HG03442 (cell line): Measurements from ENCODE around the gene PSMD12.
"Not testable (repeated sequence)": the region's sequence is repeated elsewhere in the genome, so short reads cannot be mapped to it uniquely, and the experiment has no call there.

Experiments used
- ATAC-seq: cut with Tn5 transposase; IDR thresholded peaks from one replicate; pipeline ENCODE4 v1.9.1; 2021; ENCODE audit warnings: mild to moderate bottlenecking, moderate library complexity; ENCODE audit not compliant: unreplicated experiment

Gene PSMD12

GRCh38 chr17:67359960-67360791 is 6.2 kb downstream of the PSMD12 start:
- no peak for ATAC-seq

- ATAC-seq = no peak
Measured at GRCh38 chr17:67358612-67359011, 7.8 kb downstream of the PSMD12 start.

- no peak for ATAC-seq
Measured at GRCh38 chr17:67353929-67354574, 12.3 kb downstream of the PSMD12 start.

GRCh38 chr17:67353161-67353560 is 13.2 kb downstream of the PSMD12 start:
- no peak for ATAC-seq

GRCh38 chr17:67349420-67349819 is 17.0 kb downstream of the PSMD12 start:
- ATAC-seq = no peak

- no peak for ATAC-seq
Measured at GRCh38 chr17:67347826-67348225, 18.6 kb downstream of the PSMD12 start.

GRCh38 chr17:67343237-67343636 is 23.1 kb downstream of the PSMD12 start:
- no peak for ATAC-seq

GRCh38 chr17:67338353-67338752 is 28.0 kb downstream of the PSMD12 start:
- not testable (repeated sequence) for ATAC-seq

- ATAC-seq = no peak
Measured at GRCh38 chr17:67336859-67337258, 29.5 kb downstream of the PSMD12 start.

GRCh38 chr17:67335245-67335835 is 31.0 kb downstream of the PSMD12 start:
- no peak for ATAC-seq

- ATAC-seq = not testable (repeated sequence)
Measured at GRCh38 chr17:67332162-67332508, 34.2 kb downstream of the PSMD12 start.

- ATAC-seq = not testable (repeated sequence)
Measured at GRCh38 chr17:67331381-67332161, 34.8 kb downstream of the PSMD12 start.

GRCh38 chr17:67328026-67328425 is 38.4 kb downstream of the PSMD12 start:
- ATAC-seq = no peak

GRCh38 chr17:67326959-67327745 is 39.2 kb downstream of the PSMD12 start:
- not testable (repeated sequence) for ATAC-seq

- ATAC-seq = no peak
Measured at GRCh38 chr17:67326440-67326839, 39.9 kb downstream of the PSMD12 start.

- no peak for ATAC-seq
Measured at GRCh38 chr17:67324330-67324729, 42.0 kb downstream of the PSMD12 start.

- no peak for ATAC-seq
Measured at GRCh38 chr17:67323445-67323844, 42.9 kb downstream of the PSMD12 start.

GRCh38 chr17:67322042-67322787 is 44.2 kb downstream of the PSMD12 start:
- no peak for ATAC-seq

- not testable (repeated sequence) for ATAC-seq
Measured at GRCh38 chr17:67321486-67321885, 44.9 kb downstream of the PSMD12 start.

- no peak for ATAC-seq
Measured at GRCh38 chr17:67316781-67317180, 49.6 kb downstream of the PSMD12 start.
